ENCODE measurements around the gene KIAA1755. TPM values are rescaled to one million over a fixed set of nuclear protein-coding genes. Genes with fewer than 3 reads are reported as not detected.

The KIAA1755 gene
- total RNA-seq, 1 experiment from 2014 or later, result 0.44 TPM

GRCh38 chr20:38198238-38198861, 62.2 kb downstream of the KIAA1755 start:
- POLR2A ChIA-PET (ENCODE audit: unreplicated experiment), result no interaction called here
- CTCF ChIA-PET, result no interaction called here
- no peak overlapping the region for H3K4me3 ChIP-seq (ENCODE audit: low read length)
- H4K20me1 ChIP-seq (ENCODE audit: low read length), result no peaks in the 10 kb centered on the region
- peak; percentile 31 for DNase-seq
- no peaks in the 10 kb centered on the region for H3F3A ChIP-seq (ENCODE audit: low read length, unreplicated experiment)
- no peaks in the 10 kb centered on the region for H3K27me3 ChIP-seq (ENCODE audit: low read length)
- BruUV-seq (replicated peaks), result no TSS peak
- no peak overlapping the region for H3K4me2 ChIP-seq (ENCODE audit: low read length)
- H2AFZ ChIP-seq (ENCODE audit: low read length), result no peak overlapping the region
- no peak overlapping the region for H3K27ac ChIP-seq (ENCODE audit: low read length)
- H3K79me2 ChIP-seq (ENCODE audit: low read length), result no peaks in the 10 kb centered on the region
- peaks cover 15% of the 10 kb centered on the region; the same call in 1 of the 2 replicates for H3K4me1 ChIP-seq (ENCODE audit: insufficient read depth, low read length)
- H3K36me3 ChIP-seq (ENCODE audit: low read depth, low read length), result no peaks in the 10 kb centered on the region
- H3K9me3 ChIP-seq (ENCODE audit: low read length), result no peaks in the 10 kb centered on the region
- H3K9ac ChIP-seq (ENCODE audit: low read length), result no peak overlapping the region
- intact Hi-C loops (cut with micrococcal nuclease), result no loop called here
- H3K9me2 ChIP-seq (replicated peaks; ENCODE audit: low read length), result no peaks in the 10 kb centered on the region
- ATAC-seq, result peak; percentile 12; the same call in 1 of the 2 replicates
- TF ChIP-seq, protein P1, sequence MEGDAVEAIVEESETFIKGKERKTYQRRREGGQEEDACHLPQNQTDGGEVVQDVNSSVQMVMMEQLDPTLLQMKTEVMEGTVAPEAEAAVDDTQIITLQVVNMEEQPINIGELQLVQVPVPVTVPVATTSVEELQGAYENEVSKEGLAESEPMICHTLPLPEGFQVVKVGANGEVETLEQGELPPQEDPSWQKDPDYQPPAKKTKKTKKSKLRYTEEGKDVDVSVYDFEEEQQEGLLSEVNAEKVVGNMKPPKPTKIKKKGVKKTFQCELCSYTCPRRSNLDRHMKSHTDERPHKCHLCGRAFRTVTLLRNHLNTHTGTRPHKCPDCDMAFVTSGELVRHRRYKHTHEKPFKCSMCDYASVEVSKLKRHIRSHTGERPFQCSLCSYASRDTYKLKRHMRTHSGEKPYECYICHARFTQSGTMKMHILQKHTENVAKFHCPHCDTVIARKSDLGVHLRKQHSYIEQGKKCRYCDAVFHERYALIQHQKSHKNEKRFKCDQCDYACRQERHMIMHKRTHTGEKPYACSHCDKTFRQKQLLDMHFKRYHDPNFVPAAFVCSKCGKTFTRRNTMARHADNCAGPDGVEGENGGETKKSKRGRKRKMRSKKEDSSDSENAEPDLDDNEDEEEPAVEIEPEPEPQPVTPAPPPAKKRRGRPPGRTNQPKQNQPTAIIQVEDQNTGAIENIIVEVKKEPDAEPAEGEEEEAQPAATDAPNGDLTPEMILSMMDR (conservative IDR thresholded peaks at IDR 0.05; ENCODE audit: low read depth, low read length), result no peak
- TF ChIP-seq EZH2 (IDR thresholded peaks at IDR 0.05; ENCODE audit: low read length, unreplicated experiment) (no peak), EZH2phosphoT487 (IDR thresholded peaks at IDR 0.05; ENCODE audit: borderline replicate concordance, low read length) (no peak)

DNA sequence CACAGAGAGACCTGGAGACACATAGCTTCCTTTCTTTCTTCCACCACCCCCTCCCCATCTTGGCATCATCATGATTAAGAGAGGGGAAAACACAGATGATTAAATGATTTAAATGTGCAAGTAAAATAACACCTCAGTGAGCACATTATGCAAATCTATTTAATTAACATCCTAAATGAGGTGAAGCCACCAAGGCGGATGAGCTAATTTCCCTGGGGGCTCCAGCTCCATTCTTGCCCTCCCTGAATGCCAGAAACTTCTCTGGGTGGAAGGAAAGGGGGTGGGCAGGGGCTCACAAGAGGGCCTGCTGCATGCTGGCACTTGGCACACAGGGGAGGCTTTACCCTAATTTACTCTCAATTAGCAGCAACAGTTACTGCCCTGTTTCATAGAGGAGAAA, 62.9 kb downstream of the KIAA1755 start:
- POLR2A ChIA-PET (ENCODE audit: unreplicated experiment), result no interaction called here
- H3K4me1 ChIP-seq (ENCODE audit: insufficient read depth, low read length), result peaks cover 15% of the 10 kb centered on the region; the same call in 1 of the 2 replicates

DNA sequence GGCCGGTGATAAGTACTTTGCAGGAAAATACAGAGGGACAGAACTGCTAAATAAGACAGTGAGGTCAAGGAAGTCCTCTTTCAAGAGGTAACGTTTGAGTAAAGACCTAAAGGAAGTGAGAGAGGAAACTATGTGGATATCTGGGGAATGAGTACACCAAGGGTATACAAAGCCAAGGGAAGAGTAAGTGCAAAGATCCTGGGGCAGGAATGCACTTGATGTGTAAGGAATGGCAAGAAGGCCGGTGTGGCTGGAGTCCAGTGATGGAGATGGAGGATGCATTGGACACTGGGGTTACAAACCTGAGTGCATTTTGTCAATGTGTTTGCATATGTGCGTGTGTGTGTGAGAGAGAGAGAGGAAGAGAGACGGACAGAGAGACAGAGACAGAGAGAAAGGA, 63.3 kb downstream of the KIAA1755 start:
- ChIA-PET POLR2A (ENCODE audit: unreplicated experiment) (no interaction called here), CTCF (no interaction called here)
- intact Hi-C loops (cut with micrococcal nuclease), result no loop called here
- no peaks in the 10 kb centered on the region for H3K27me3 ChIP-seq (ENCODE audit: low read length)
- no TSS peak for BruUV-seq (replicated peaks)
- no peaks in the 10 kb centered on the region for H3F3A ChIP-seq (ENCODE audit: low read length, unreplicated experiment)
- H3K36me3 ChIP-seq (ENCODE audit: low read depth, low read length), result no peaks in the 10 kb centered on the region
- no peaks in the 10 kb centered on the region for H3K79me2 ChIP-seq (ENCODE audit: low read length)
- no peak overlapping the region for H3K27ac ChIP-seq (ENCODE audit: low read length)
- no peaks in the 10 kb centered on the region for H3K9me3 ChIP-seq (ENCODE audit: low read length)
- H4K20me1 ChIP-seq (ENCODE audit: low read length), result no peaks in the 10 kb centered on the region
- H3K9ac ChIP-seq (ENCODE audit: low read length), result no peak overlapping the region
- no peak overlapping the region for H3K4me3 ChIP-seq (ENCODE audit: low read length)
- no peak overlapping the region for H2AFZ ChIP-seq (ENCODE audit: low read length)
- peaks cover 15% of the 10 kb centered on the region; the same call in 1 of the 2 replicates for H3K4me1 ChIP-seq (ENCODE audit: insufficient read depth, low read length)
- H3K4me2 ChIP-seq (ENCODE audit: low read length), result no peak overlapping the region
- DNase-seq (no peak), ATAC-seq (no peak)
- no peaks in the 10 kb centered on the region for H3K9me2 ChIP-seq (replicated peaks; ENCODE audit: low read length)
- TF ChIP-seq EZH2phosphoT487 (IDR thresholded peaks at IDR 0.05; ENCODE audit: borderline replicate concordance, low read length) (no peak), EZH2 (IDR thresholded peaks at IDR 0.05; ENCODE audit: low read length, unreplicated experiment) (no peak)
- TF ChIP-seq, protein P1 (conservative IDR thresholded peaks at IDR 0.05; ENCODE audit: low read depth, low read length), result no peak

More for the DNA sequence above, 62.9 kb downstream of the KIAA1755 start:
- no peaks in the 10 kb centered on the region for H3K9me3 ChIP-seq (ENCODE audit: low read length)
- H3K27me3 ChIP-seq (ENCODE audit: low read length), result no peaks in the 10 kb centered on the region
- H3K9me2 ChIP-seq (replicated peaks; ENCODE audit: low read length), result no peaks in the 10 kb centered on the region
- CTCF ChIA-PET, result no interaction called here
- no TSS peak for BruUV-seq (replicated peaks)
- H3K4me2 ChIP-seq (ENCODE audit: low read length), result no peak overlapping the region
- no peak overlapping the region for H3K27ac ChIP-seq (ENCODE audit: low read length)
- no peaks in the 10 kb centered on the region for H4K20me1 ChIP-seq (ENCODE audit: low read length)
- no peak overlapping the region for H3K9ac ChIP-seq (ENCODE audit: low read length)
- no peak overlapping the region for H3K4me3 ChIP-seq (ENCODE audit: low read length)
- H3F3A ChIP-seq (ENCODE audit: low read length, unreplicated experiment), result no peaks in the 10 kb centered on the region
- H2AFZ ChIP-seq (ENCODE audit: low read length), result no peak overlapping the region
- no peaks in the 10 kb centered on the region for H3K36me3 ChIP-seq (ENCODE audit: low read depth, low read length)
- H3K79me2 ChIP-seq (ENCODE audit: low read length), result no peaks in the 10 kb centered on the region
- intact Hi-C loops (cut with micrococcal nuclease), result no loop called here
- DNase-seq (no peak), ATAC-seq (no peak)
- no peak for TF ChIP-seq EZH2 (IDR thresholded peaks at IDR 0.05; ENCODE audit: low read length, unreplicated experiment)
- TF ChIP-seq, protein P1 (conservative IDR thresholded peaks at IDR 0.05; ENCODE audit: low read depth, low read length), result no peak
- no peak for TF ChIP-seq EZH2phosphoT487 (IDR thresholded peaks at IDR 0.05; ENCODE audit: borderline replicate concordance, low read length)

All from PC-3 (cell line).